ENCODE data around the gene SERPINB1. TPM values are rescaled to one million over a fixed set of nuclear protein-coding genes. Genes with fewer than 3 reads are reported as not detected.

The SERPINB1 gene
- polyA plus RNA-seq, 1 of the 3 experiments (the other 2 are of a cell fraction), result 9.4 TPM

- Histone ChIP-seq H3K9ac (no peak overlapping the region), H3K4me3 (ENCODE audit: low read depth in 2 of 2, low read length in 1 of 2) (no peak overlapping the region), H3K9me3 (no peaks in the 10 kb centered on the region), H3K9me2 (no peaks in the 10 kb centered on the region), H3K4me1 (ENCODE audit: control insufficient read depth in 1 of 2, insufficient read depth in 2 of 2, low read depth in 1 of 2, low read length in 1 of 2) (peaks cover 0 to 9% of the 10 kb centered on the region in 2 experiments; a peak in 2 of 4 replicates), H3K27ac (ENCODE audit: low read depth in 2 of 2, low read length in 1 of 2) (no peak overlapping the region), H3K4me2 (no peak overlapping the region), H4K20me1 (ENCODE audit: insufficient read depth) (no peaks in the 10 kb centered on the region), H3K79me2 (ENCODE audit: insufficient read depth) (no peaks in the 10 kb centered on the region), H3K27me3 (ENCODE audit: insufficient read depth) (no peaks in the 10 kb centered on the region), H3F3A (replicated peaks; ENCODE audit: insufficient read depth) (peaks cover under 1% of the 10 kb centered on the region), H2AFZ (ENCODE audit: low read depth) (no peak overlapping the region), H3K36me3 (replicated peaks in 1 of 2; ENCODE audit: control insufficient read depth in 1 of 2, insufficient read depth in 2 of 2, low read length in 1 of 2) (no peaks in the 10 kb centered on the region)
- 95% methylated on average over 11 of the region's 17 CpGs for WGBS (ENCODE audit: low lambda C conversion rate)
- CTCF ChIA-PET, result interaction anchor here (0.5 to 12.6 kb wide), 3 partner anchors 60 to 1836 kb away, joined by 3 to 261 read pairs (median 7); no protein-coding TSS in a partner anchor
- no peak for DNase-seq
- POLR2A ChIA-PET, result no interaction called here
- TF ChIP-seq TEAD4 (IDR thresholded peaks at IDR 0.05; ENCODE audit: borderline replicate concordance, insufficient read depth), result no peak
- TF ChIP-seq, protein P1, sequence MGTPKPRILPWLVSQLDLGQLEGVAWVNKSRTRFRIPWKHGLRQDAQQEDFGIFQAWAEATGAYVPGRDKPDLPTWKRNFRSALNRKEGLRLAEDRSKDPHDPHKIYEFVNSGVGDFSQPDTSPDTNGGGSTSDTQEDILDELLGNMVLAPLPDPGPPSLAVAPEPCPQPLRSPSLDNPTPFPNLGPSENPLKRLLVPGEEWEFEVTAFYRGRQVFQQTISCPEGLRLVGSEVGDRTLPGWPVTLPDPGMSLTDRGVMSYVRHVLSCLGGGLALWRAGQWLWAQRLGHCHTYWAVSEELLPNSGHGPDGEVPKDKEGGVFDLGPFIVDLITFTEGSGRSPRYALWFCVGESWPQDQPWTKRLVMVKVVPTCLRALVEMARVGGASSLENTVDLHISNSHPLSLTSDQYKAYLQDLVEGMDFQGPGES (IDR thresholded peaks at IDR 0.05; ENCODE audit: low read depth, low read length), result no peak
- no peak for TF ChIP-seq NRF1 (IDR thresholded peaks at IDR 0.05; ENCODE audit: low read depth, low read length)
- TF ChIP-seq EZH2phosphoT487 (IDR thresholded peaks at IDR 0.05; ENCODE audit: borderline replicate concordance, low read depth), result no peak
- no peak for TF ChIP-seq FOSL2 (IDR thresholded peaks at IDR 0.05; ENCODE audit: borderline replicate concordance, low read depth)
- TF ChIP-seq SIN3A (IDR thresholded peaks at IDR 0.05; ENCODE audit: borderline replicate concordance, low read depth, low read length), result no peak
- TF ChIP-seq, protein P2, sequence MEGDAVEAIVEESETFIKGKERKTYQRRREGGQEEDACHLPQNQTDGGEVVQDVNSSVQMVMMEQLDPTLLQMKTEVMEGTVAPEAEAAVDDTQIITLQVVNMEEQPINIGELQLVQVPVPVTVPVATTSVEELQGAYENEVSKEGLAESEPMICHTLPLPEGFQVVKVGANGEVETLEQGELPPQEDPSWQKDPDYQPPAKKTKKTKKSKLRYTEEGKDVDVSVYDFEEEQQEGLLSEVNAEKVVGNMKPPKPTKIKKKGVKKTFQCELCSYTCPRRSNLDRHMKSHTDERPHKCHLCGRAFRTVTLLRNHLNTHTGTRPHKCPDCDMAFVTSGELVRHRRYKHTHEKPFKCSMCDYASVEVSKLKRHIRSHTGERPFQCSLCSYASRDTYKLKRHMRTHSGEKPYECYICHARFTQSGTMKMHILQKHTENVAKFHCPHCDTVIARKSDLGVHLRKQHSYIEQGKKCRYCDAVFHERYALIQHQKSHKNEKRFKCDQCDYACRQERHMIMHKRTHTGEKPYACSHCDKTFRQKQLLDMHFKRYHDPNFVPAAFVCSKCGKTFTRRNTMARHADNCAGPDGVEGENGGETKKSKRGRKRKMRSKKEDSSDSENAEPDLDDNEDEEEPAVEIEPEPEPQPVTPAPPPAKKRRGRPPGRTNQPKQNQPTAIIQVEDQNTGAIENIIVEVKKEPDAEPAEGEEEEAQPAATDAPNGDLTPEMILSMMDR (IDR thresholded peaks at IDR 0.05), result no peak
- no peak for TF ChIP-seq RFX5 (IDR thresholded peaks at IDR 0.05; ENCODE audit: low read length)
- no peak for TF ChIP-seq MEF2A (IDR thresholded peaks at IDR 0.05; ENCODE audit: borderline replicate concordance, low read depth)
- TF ChIP-seq FOXM1 (IDR thresholded peaks at IDR 0.05; ENCODE audit: low read depth), result no peak
Observed at GRCh38 chr6:2851727-2852513, 10.3 kb upstream of the SERPINB1 start.

DNA sequence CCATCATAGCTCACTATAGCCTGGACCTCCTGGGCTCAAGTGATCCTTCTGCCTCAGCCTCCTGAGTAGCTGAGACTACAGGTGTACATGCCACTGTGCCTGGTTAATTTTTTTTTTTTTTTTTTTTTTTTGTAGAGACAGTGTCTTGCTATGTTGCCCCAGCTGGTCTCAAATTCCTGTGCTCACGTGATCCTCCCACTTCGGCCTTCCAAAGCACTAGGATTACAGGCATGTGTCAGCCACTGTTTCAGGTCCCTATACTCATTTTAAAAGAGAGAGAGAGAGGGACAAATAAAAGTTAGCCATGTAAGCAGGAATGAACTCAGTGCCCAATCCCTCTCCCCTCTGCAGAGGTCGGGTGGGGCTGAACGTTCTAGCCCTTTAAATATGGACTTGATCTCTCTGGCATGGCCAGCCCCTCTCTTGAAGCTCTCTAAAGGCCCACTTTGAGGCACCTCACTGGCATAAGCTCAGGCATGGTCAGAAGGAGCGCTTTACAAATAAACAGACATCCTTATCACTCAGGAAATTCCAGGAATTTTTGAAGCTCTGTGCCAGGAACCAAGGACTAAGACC, 9.0 kb upstream of the SERPINB1 start:
- Histone ChIP-seq H3K4me2 (no peak overlapping the region), H3K4me1 (ENCODE audit: control insufficient read depth in 1 of 2, insufficient read depth in 2 of 2, low read depth in 1 of 2, low read length in 1 of 2) (peaks cover 4 to 9% of the 10 kb centered on the region in 2 experiments; a peak in 2 of 4 replicates), H3K9me2 (no peaks in the 10 kb centered on the region), H3F3A (replicated peaks; ENCODE audit: insufficient read depth) (peaks cover 10% of the 10 kb centered on the region), H3K9me3 (no peaks in the 10 kb centered on the region), H3K4me3 (ENCODE audit: low read depth in 2 of 2, low read length in 1 of 2) (no peak overlapping the region), H3K79me2 (ENCODE audit: insufficient read depth) (no peaks in the 10 kb centered on the region), H3K27me3 (ENCODE audit: insufficient read depth) (no peaks in the 10 kb centered on the region), H3K27ac (ENCODE audit: low read depth in 2 of 2, low read length in 1 of 2) (peak overlapping the region in 1 of 2 experiments; percentile 56; a peak in 1 of 4 replicates), H3K9ac (no peak overlapping the region), H2AFZ (ENCODE audit: low read depth) (no peak overlapping the region), H4K20me1 (ENCODE audit: insufficient read depth) (no peaks in the 10 kb centered on the region), H3K36me3 (replicated peaks in 1 of 2; ENCODE audit: control insufficient read depth in 1 of 2, insufficient read depth in 2 of 2, low read length in 1 of 2) (no peaks in the 10 kb centered on the region)
- ChIA-PET POLR2A (no interaction called here), CTCF (interaction anchor here (1.1 to 12.6 kb wide), 5 partner anchors 59 to 102 kb away, joined by 3 to 261 read pairs (median 7); no protein-coding TSS in a partner anchor)
- TF ChIP-seq, protein P2 (IDR thresholded peaks at IDR 0.05), result no peak
- 0 out of 2 replicates have a peak, but pooled peaks have one; percentile 18 for TF ChIP-seq NFIC (IDR thresholded peaks at IDR 0.05; ENCODE audit: borderline replicate concordance)
- TF ChIP-seq TCF12 (IDR thresholded peaks at IDR 0.05), result 0 out of 2 replicates have a peak, but pooled peaks have one; percentile 12
- no peak for TF ChIP-seq CHD2 (IDR thresholded peaks at IDR 0.05; ENCODE audit: low read length, partially characterized antibody)
- no peak for TF ChIP-seq FOXJ3 (CRISPR knock-in tag; IDR thresholded peaks at IDR 0.05)
- TF ChIP-seq USF1 (IDR thresholded peaks at IDR 0.05; ENCODE audit: borderline replicate concordance, low read depth), result peak; percentile 25; the same call in 1 of the 2 replicates
- WGBS (ENCODE audit: low lambda C conversion rate), result 45% methylated on average over 5 of the region's 5 CpGs
- no peak for DNase-seq
